OCI-LY3 (cell line): ENCODE data around the gene CC2D1A.

Experiments used
- H2AFZ ChIP-seq: fragments of 200-600, 300-600 bp; shearing (Covaris generic); 2 replicates; pipeline ENCODE4 v1.6.0; 2014; ENCODE audit warnings: antibody characterized with exemption, low read depth, low read length
- H3K27ac ChIP-seq: fragments of 200-600, 300-600 bp; sonication (generic); 2 replicates; pipeline ENCODE4 v1.5.1; 2014; ENCODE audit warnings: mild to moderate bottlenecking, low read length, moderate library complexity, mixed read lengths
- H3K27me3 ChIP-seq: fragments of 200-600, 300-600 bp; sonication (generic); 2 replicates; pipeline ENCODE4 v1.6.1; 2014; ENCODE audit warnings: low read depth, low read length, mixed read lengths
- H3K36me3 ChIP-seq: fragments of 200-600, 300-600 bp; sonication (generic); replicated peaks from 2 replicates; pipeline ENCODE3; 2014; ENCODE audit warnings: low read depth, low read length, mixed read lengths
- H3K4me1 ChIP-seq: fragments of 300-600, 200-600 bp; sonication (generic); 2 replicates; pipeline ENCODE4 v1.6.1; 2014; ENCODE audit warnings: low read length, mixed read lengths
- H3K4me2 ChIP-seq: fragments of 200-600, 300-600 bp; sonication (generic); 2 replicates; pipeline ENCODE4 v1.6.1; 2014; ENCODE audit warnings: low read length, mixed read lengths
- H3K4me3 ChIP-seq: fragments of 300-600, 200-600 bp; sonication (generic); 2 replicates; pipeline ENCODE4 v1.5.1; 2014; ENCODE audit warnings: antibody characterized with exemption, mild to moderate bottlenecking, low read length, moderate library complexity
- H3K79me2 ChIP-seq: fragments of 300-600, 200-600 bp; shearing (Covaris generic); 2 replicates; pipeline ENCODE4 v1.6.1; 2014; ENCODE audit warnings: mild to moderate bottlenecking, low read length, mixed read lengths
- H3K9ac ChIP-seq: fragments of 300-600, 200-600 bp; shearing (Covaris generic); 2 replicates; pipeline ENCODE4 v1.6.0; 2014; ENCODE audit warnings: mild to moderate bottlenecking, low read length, moderate library complexity
- H3K9me3 ChIP-seq: fragments of 200-600, 300-600 bp; shearing (Covaris generic); 2 replicates; pipeline ENCODE4 v1.6.1; 2014; ENCODE audit warnings: low read length, mixed read lengths; ENCODE audit not compliant: insufficient read depth
- H4K20me1 ChIP-seq: fragments of 200-600, 300-600 bp; sonication (generic); 2 replicates; pipeline ENCODE4 v1.6.1; 2016; ENCODE audit warnings: low read length, mixed read lengths; ENCODE audit not compliant: insufficient read depth
- CTCF ChIP-seq: fragments of 200-600, 300-600 bp; sonication (generic); IDR thresholded peaks from 2 replicates; pipeline ENCODE4 v1.5.1; 2014; ENCODE audit warnings: antibody characterized with exemption, low read length, low read depth
- EZH2phosphoT487 ChIP-seq: fragments of 200-600 bp; shearing (Covaris generic); IDR thresholded peaks from 2 replicates; pipeline ENCODE4 v1.6.1; 2018; ENCODE audit warnings: antibody characterized with exemption, mixed run types, low read depth

CC2D1A gene

GRCh38 chr19:13860679-13861391 is 45.2 kb upstream of the CC2D1A start:
- Histone ChIP-seq H3K4me3 (peak overlapping the region; percentile 81), H3K27ac (0 out of 2 replicates have a peak overlapping the region, but pooled peaks have one; percentile 34), H3K9me3 (no peaks in the 10 kb centered on the region), H3K27me3 (peaks cover 16% of the 10 kb centered on the region), H3K4me2 (peak overlapping the region; percentile 90), H3K9ac (peak overlapping the region; percentile 80), H3K36me3 (no peaks in the 10 kb centered on the region), H3K79me2 (no peaks in the 10 kb centered on the region), H2AFZ (peak overlapping the region; percentile 65; the same call in 1 of the 2 replicates), H3K4me1 (peaks cover 10% of the 10 kb centered on the region), H4K20me1 (no peaks in the 10 kb centered on the region)
- TF ChIP-seq CTCF (no peak), EZH2phosphoT487 (no peak)

GRCh38 chr19:13861392-13861713 is 44.6 kb upstream of the CC2D1A start:
- no peaks in the 10 kb centered on the region for H3K9me3 ChIP-seq
- TF ChIP-seq EZH2phosphoT487 (no peak), CTCF (no peak)
- no peaks in the 10 kb centered on the region for H3K36me3 ChIP-seq
- peak overlapping the region; percentile 34 for H3K27ac ChIP-seq
- H3K4me3 ChIP-seq = peak overlapping the region; percentile 81
- no peaks in the 10 kb centered on the region for H4K20me1 ChIP-seq
- no peaks in the 10 kb centered on the region for H3K79me2 ChIP-seq
- H3K4me1 ChIP-seq = peaks cover 10% of the 10 kb centered on the region
- peak overlapping the region; percentile 65 for H2AFZ ChIP-seq
- H3K4me2 ChIP-seq = peak overlapping the region; percentile 90
- H3K9ac ChIP-seq = peak overlapping the region; percentile 80
- peaks cover 21% of the 10 kb centered on the region for H3K27me3 ChIP-seq

- peak overlapping the region; percentile 81 for H3K4me3 ChIP-seq
- H3K4me1 ChIP-seq = peaks cover 10% of the 10 kb centered on the region
- no peaks in the 10 kb centered on the region for H3K9me3 ChIP-seq
- peak overlapping the region; percentile 90 for H3K4me2 ChIP-seq
- H3K9ac ChIP-seq = peak overlapping the region; percentile 80
- peak overlapping the region; percentile 65 for H2AFZ ChIP-seq
- H3K36me3 ChIP-seq = no peaks in the 10 kb centered on the region
- peaks cover 24% of the 10 kb centered on the region for H3K27me3 ChIP-seq
- H3K79me2 ChIP-seq = no peaks in the 10 kb centered on the region
- peak overlapping the region; percentile 34 for H3K27ac ChIP-seq
- H4K20me1 ChIP-seq = no peaks in the 10 kb centered on the region
- no peak for TF ChIP-seq EZH2phosphoT487
- TF ChIP-seq CTCF = peak; percentile 85
Measured at GRCh38 chr19:13861714-13862531, 44.1 kb upstream of the CC2D1A start.

- Histone ChIP-seq H3K4me2 (no peak overlapping the region), H3K36me3 (no peaks in the 10 kb centered on the region), H3K9me3 (no peaks in the 10 kb centered on the region), H3K79me2 (no peaks in the 10 kb centered on the region), H2AFZ (no peak overlapping the region), H3K27me3 (peaks cover 27% of the 10 kb centered on the region), H3K4me1 (peaks cover 10% of the 10 kb centered on the region), H3K4me3 (no peak overlapping the region), H3K9ac (no peak overlapping the region), H4K20me1 (no peaks in the 10 kb centered on the region), H3K27ac (no peak overlapping the region)
- TF ChIP-seq CTCF = no peak
- TF ChIP-seq EZH2phosphoT487 = no peak
Measured at GRCh38 chr19:13864046-13864666, 41.8 kb upstream of the CC2D1A start.
